ENCODE data around the gene LHFPL3.

DNA sequence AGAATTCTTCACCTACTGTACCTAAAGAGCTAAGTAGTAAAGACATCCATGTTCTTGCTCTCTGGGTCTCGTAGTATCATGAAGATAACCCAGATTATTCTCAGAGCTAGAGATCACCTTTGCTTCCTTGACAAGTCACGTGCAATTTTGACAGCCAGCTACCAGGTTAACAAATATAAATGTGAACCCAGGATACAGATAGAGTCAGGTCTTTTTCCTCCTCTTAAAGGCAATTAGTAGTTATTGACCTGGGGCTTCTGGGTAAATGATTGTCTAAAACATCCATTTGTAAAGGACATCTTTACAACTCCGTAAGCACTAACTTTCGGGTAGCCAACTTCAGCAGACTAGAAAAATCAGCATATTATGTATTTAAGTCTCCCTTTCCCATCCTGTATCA lies 28.8 kb downstream of the LHFPL3 start:
- TF ChIP-seq, protein P1, sequence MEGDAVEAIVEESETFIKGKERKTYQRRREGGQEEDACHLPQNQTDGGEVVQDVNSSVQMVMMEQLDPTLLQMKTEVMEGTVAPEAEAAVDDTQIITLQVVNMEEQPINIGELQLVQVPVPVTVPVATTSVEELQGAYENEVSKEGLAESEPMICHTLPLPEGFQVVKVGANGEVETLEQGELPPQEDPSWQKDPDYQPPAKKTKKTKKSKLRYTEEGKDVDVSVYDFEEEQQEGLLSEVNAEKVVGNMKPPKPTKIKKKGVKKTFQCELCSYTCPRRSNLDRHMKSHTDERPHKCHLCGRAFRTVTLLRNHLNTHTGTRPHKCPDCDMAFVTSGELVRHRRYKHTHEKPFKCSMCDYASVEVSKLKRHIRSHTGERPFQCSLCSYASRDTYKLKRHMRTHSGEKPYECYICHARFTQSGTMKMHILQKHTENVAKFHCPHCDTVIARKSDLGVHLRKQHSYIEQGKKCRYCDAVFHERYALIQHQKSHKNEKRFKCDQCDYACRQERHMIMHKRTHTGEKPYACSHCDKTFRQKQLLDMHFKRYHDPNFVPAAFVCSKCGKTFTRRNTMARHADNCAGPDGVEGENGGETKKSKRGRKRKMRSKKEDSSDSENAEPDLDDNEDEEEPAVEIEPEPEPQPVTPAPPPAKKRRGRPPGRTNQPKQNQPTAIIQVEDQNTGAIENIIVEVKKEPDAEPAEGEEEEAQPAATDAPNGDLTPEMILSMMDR (conservative IDR thresholded peaks at IDR 0.05 in 1 of 2, IDR thresholded peaks at IDR 0.05 in 1 of 2; ENCODE audit: low read depth in 1 of 2, low read length in 2 of 2) = no peak
- TF ChIP-seq EZH2 (IDR thresholded peaks at IDR 0.05; ENCODE audit: low read length, missing control alignments) = no peak

Measured in fibroblast of lung (primary cell).